NCI-H345 treated with DMSO at 0.1 percent for 48 hours (cell line): ENCODE results near the gene TMEM43.

Experiments used
- DNase-seq: peaks from one replicate; lab custom pipeline; 2025; ENCODE audit not compliant: unreplicated experiment; lab: John Stamatoyannopoulos, UW

TMEM43 gene

DNA sequence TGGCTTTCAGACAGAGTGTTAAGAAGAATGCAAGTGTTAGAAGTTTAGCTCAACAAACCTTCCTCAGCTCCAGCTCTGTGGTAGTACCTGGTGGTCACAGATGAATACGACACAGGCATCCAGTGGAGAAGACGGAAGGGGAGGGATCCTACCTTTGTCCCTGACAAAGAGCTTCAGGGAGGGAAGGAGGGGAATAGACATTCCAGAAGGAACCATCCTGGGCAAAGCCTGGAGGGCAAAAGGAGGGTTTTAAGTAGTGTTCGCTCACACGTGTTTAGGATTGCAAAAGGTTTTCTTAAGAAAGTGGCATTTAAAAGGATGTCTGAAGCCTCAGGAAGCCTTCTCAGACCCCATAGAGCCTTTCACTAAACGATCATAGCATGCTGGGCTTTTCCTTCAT lies 3.0 kb upstream of the TMEM43 start:
- DNase-seq = no peak

DNA sequence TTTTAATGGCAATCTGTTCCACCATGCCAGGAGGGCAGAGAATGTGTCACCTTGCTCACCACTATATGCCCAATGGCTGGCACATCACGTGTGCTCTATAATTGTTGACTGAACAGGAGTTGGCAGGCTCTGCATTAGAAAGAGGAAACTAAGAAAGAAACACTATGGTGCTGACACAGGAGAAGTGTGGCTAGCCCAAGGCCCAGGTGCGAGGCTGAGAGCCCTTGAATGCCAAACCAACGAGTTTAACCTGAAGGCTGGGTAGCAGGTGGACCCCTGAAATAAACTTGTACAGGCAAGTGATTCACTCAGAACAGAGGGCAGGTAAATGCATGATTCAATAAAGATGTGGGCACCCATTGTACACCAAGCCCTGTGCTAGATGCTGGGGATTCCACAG lies 2.6 kb upstream of the TMEM43 start:
- no peak for DNase-seq

DNA sequence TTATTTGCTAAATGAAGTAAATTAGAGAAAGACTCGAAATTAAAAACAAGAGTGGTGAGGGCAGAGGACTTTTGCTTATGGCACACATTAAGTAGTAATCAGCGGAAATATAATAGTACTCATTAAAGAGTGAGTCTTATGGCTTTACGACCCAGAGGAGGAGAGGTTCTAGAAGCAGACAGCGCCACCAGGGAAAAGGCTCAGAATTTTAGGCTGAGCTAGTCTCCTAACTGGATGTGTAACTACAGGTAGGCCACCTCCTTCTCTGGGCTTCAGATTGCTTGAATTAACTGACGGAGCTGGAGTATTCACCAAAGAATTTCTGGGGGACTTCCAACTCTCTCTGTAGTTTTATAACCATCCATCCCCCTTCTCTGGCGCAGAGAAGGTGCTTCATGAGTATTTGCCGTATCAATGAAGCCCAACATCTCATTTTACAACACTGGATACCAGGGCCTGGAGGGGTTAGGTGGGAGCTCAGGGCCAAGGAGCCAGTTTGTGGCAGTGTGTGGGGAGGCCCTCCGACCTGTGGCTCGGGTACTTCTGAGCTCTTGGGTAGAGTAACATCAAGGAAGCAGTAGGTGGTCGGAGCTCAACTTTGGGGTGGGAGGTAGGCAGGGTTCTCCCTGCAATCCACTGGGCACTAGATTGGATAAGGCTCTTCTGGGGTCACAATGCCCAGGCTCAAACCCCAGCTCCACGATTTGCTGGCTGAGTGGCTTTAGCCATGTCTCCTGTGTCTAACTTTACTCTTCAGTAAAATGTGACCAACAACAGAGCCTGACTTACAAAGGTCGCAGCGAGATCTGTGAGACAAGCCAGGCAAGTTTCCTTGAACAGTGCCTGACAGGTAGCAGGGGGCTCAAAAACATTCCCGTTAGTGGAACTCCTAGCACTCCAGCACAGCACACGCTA lies 1.3 kb upstream of the TMEM43 start:
- no peak for DNase-seq

DNA sequence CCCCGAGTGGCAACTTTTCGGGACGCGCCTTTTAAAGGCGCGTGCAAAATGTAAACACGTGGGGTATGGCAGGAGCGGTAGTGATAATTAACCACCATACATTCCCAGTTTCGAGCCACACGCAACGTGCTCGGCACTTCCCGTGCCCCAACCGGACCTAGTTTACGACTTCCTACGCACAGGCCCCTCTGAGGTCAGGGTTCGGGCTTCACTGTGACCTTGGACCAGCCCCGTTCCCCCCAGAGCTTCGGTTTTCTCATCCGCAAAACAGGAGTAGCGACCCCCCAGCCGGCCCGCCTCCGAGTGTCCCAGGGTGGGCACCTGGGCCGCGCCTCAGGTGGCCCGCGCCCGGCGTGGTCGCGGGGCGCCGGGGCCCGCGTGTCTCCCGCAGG lies 633 bp upstream of the TMEM43 start:
- DNase-seq = no peak

DNA sequence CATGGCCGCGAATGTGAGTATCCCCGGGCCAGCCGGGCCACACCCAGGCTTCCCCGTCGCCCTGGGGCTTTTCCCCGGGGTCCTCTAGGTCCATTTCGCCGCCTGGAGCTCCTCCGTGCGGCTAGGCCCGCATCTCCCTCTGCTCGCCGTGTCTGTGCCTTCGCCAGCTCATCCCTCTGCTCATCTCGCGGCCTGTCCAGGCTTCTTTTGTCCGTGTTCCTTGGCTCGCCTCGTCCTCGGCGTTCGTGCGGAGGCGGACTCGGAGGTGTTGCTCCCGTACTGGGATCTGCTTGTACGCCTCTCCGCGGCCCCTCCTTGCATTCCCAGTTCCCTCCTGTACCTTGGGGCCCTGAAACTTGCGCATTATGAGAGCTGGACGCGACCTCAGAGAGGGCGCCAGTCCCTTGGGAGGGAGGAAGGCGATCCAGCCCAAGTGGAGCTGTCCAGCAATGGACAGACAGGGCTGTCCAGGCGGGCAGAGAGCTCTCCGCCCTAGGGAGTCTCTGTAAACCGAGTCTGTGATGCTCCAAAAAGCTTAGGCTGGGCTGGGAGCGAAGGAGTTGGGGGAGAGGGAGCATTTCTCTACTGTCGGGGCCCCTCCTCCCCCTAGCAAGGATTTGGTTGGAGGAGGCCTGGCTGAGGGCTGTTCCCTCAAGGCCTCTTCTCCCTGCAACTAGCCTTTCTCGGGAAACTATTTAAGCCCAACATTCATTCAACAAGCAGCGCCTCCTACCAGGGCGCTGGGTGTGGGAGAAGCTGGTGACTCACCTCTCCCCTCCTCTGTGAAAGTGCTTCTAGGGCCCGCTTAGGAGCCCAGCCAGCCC lies 553 bp downstream of the TMEM43 start:
- DNase-seq = no peak

DNA sequence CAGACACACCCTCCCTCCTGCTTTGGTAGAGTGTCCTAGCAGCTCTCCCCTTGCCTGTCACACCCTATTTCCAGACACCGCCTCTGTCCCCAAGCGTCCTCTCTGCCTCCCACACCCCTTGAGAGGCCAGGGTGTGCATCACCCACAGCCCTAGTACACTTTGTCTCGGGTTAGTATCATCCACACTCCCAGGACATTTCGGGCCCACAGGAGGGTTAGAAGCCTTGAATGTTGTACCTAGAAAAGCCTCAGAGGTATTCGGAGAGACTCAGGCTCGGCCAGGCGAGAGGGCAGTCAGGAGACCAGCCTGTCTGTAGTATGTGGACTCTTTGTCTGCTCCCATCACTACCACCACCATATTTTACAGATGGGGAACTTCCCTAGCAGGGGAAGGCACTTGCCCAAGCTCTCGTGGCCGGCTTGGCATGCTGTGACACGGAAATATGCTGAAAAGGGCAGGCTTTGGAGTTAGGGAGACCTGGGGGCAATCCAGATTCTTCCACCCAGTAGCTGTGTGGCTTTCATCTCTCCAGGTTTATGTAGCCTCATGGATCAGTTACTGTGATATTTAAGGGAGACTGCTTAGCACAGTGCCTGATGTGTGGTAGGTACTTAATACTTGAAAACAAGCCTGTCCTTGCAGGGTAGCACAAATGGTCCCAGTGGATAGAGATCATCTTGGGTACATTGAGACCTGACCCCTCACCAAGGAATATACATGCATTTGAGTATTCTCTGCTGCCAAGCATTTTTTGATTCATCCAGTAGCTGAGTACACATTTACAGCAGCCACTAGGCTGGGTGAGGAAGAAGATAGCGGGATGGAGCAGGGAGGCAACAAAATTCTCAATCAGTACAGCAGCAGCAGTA lies 1.4 kb downstream of the TMEM43 start:
- no peak for DNase-seq

DNA sequence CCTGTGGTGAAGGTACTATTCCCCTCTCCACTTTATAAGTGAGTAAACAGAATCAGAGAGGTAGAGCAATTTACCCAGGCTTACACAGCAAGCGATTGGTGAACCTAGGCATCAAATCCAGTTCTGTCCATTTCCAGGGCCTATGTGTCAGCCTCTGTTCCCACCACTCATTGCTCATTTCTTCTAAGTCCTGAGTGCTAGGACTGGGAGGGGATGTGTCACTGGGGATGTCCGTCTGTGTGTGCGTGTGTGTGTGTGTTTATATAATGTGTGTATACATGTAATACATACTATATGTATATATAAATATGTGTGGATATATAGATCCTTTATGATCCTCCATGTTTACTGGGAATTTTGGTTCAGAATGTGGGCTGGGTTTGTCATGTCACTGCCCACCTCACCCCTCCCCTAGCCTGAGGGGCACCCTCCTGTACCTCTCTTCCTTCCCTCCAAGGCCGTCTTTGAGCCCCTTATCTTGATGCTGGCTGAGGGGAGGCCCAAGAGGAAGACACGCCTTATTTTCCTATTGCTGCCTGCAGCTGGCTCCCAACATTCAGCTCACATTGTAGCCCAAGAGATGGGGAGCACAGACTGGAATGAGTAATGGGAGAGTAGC lies 2.1 kb downstream of the TMEM43 start:
- no peak for DNase-seq

DNA sequence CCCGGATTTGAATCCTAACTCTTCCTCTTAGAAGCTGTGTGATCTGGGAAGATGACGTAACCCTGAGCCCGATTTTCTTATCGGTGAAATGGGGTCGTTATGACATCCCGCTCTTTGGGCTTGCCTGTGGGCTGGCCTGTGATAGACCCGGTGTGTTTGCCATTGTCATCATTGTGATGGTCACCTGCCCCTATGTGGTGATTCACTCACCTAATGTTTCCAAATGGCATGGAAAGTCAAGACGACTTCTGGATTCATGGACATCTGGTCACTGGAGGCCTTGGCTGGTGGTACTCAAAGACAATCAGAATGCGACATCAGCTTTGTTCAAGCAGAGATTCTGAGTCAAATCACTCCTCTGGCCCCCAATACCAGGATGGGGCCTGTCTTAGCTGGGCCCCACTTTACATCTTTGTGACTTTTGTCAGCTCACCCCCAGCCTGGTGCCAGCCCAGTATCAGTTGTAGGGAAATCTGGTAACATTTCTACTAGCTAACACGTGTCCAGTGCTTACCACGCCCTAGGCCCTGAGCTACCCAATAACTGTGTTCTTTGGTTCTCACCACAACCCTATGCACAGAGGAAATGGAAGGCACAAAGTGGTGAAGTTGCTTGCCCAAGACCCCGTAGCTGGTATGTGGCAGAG lies 2.8 kb downstream of the TMEM43 start:
- no peak for DNase-seq

DNA sequence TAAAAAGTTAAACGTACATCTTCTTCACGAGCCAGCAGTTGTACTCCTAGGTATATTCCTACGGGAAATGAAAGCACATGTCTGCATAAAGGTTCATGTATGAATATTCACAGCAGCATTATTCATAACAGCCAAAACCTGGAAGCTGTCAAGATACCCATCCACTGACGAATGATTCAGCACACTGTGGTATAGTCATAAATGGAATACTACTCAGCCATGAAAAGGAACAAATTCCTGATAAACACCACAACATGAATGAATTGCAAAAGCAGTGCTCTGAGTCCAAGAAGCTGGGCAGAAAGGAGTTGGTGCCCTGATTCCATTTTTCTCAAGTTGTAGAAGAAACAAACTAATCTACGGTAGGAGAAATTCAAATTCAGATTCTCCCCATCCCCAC lies 3.9 kb downstream of the TMEM43 start:
- no peak for DNase-seq

DNA sequence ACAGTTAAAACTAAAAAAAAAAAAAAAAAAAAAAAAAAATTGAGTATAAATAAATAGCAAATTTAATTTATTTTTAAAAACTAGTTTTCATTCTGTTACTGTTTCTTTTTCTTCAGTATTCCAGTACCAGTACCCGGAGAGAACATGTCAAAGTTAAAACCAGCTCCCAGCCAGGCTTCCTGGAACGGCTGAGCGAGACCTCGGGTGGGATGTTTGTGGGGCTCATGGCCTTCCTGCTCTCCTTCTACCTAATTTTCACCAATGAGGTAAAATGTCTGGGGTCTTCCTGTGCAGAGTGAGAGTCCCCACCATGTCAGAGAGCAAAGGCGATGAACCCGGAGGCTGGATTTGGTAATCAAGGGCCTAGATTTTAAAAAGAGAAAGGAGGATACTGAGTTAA lies 4.4 kb downstream of the TMEM43 start:
- no peak for DNase-seq

DNA sequence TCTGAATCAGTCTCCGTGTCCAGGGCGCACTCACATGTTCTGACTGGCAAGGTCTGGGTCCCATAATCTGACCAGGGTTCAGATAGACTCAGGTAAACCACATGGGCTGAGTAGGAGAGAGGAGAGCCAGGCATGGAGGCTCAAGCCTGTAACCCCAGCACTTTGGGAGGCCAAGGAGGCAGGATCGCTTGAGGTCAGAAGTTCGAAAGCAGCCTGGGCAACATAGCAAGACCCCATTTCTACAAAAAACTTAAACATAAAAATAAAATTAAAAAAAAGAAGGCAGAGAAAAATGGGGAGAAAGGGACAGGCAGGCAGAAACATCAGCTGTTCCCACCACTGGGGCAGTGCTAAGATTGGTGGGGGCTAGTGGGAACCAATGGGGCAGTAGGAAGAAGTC lies 5.4 kb downstream of the TMEM43 start:
- DNase-seq = no peak

DNA sequence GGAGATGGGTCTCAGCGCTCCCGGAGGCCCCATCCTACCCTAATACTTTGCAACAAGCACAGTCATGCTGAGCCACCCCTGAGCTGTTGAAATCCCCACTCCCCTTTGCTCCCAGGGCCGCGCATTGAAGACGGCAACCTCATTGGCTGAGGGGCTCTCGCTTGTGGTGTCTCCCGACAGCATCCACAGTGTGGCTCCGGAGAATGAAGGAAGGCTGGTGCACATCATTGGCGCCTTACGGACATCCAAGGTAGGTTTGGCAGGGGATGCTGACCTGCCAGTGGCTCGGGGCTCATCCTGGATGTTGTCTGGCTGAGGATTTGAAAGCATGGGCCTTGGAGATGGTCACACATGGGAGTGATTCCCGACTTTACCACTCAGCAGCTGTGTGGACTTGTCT lies 5.9 kb downstream of the TMEM43 start:
- no peak for DNase-seq

DNA sequence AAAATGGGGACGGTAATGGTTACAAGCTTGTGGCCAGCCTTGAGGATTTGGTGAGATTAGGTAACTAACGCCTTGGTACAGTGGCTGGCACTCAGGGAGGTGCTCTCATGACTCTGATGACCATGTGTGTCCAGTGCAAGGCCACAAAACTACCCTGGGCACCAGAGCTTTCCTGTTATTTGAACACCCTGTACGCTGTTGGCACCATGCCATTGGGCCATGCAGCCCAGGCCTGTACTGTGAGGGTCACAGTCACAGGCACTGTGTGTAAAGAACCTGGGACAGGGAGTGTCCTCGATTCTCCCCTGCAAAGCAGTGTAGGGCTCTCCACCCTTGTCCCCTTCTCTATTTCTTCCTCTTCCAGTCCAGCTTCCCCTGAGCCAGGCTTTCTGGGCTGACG lies 6.3 kb downstream of the TMEM43 start:
- DNase-seq = no peak

DNA sequence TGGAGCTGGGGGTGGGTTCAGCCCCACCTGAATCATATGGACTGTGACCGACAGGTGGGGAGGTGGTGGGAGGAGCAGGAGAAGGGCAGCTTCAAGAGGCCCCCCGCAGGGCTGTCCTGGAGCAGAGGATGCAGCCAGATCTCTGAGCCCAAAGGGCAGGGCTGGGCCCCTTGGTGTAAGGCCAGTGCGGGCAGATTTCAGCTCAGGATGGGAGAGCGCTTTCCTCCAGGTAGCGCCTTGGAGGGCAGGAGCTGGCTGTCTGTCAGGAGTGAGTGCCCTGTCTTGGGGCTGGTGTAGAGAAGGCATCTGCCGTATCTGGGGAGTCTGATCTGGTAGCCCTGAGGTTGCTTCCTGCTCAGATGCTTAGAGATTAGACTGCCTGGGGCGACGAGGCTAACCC lies 7.3 kb downstream of the TMEM43 start:
- DNase-seq = no peak

DNA sequence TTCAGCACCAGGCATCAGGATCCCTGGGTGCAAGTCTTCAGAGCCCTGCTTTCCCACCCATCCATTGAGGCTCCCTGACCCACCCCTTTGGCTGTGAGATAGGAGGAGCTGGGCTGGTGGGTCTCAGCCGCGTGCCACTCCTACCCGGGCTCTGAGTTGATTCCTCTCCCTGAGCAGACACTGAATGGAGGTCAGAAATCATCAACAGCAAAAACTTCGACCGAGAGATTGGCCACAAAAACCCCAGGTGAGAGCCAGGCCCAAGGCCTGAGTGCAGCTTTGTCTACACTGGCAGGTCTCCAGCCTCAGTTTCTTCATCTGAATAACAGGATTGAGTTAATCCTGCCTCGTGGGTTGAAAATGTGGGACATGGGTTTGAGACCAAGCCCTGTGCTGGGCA lies 7.8 kb downstream of the TMEM43 start:
- DNase-seq = no peak

DNA sequence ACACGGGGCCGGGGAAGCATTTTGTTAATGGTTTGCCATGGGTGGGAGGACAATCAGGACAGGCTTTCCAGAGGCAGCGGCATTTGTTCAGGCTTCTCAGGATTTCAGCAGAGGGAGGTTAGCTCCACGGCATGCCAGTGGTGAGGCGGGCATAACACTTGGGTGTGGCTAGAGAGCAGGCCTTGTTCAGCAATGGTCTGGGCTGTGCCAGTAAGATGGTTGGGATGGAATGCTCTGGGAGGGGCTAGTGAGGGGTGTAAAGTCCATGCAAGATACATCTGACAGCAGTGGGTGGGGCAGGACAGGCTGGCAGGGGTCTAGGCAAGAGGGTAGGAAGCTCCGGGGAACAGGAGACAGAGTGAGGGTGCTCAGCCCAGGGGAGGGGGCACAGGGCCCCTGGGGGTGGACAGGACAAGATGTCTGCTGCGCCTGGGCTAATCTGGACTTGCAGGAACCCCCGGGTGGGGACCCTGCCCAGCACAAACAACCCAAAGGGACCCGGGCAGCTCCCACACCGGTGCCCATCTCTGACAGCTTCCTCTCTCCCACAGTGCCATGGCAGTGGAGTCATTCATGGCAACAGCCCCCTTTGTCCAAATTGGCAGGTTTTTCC lies 8.4 kb downstream of the TMEM43 start:
- DNase-seq = no peak

DNA sequence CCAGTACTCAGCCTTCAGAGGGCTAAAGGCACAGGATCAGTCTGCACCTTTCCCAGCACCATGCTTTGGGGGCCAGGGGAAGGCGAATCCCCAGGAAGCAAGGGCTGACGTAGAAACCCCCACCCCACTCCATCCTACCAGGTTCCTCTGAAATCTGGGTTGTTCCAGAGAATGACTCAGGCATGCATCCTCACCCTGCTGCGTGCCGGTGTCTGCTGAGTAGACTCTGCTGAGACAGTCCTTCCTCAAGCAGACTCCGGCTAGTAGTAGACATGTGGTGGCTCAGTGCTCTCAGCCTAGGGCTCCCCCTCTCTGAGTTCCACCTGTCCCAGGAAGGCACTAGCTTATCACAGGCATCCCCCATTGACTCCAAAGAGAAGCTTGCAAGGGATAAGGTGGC lies 9.0 kb downstream of the TMEM43 start:
- DNase-seq = no peak

DNA sequence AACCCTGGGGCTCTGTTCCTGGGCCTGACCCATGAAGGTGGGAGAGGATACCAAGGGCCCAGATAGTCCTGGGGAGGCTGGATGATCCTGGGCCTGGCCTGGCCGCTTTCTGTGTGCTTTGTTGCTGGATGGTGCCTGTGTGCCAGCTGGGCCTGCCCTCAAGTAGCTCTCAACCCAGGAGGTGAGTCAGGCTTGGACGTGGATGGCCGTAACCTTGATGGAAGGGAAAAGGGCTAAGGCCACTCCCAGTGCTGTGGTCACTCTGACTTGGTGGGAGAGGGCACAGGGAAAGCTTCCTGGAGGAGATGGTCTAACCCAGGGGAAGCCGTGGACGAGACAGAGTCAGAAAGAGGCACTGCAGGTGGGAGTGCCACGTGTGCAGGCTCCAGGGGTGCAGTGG lies 9.4 kb downstream of the TMEM43 start:
- DNase-seq = no peak

DNA sequence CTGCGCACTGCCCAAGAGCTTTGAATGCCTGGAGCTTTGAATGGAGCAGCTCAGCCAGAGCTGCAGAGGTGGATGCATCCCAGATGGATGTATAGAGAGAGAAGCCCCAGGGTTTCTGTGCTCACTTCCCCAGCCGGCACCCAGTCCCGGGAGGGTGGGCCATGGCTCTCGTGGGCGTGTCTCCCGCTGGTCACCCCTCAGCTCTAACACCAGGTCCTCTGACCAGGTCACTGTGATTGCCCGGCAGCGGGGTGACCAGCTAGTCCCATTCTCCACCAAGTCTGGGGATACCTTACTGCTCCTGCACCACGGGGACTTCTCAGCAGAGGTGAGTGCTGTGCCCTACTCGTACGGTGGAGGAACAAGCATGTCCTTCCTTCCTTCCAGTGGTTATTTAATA lies 10.7 kb downstream of the TMEM43 start:
- DNase-seq = no peak

DNA sequence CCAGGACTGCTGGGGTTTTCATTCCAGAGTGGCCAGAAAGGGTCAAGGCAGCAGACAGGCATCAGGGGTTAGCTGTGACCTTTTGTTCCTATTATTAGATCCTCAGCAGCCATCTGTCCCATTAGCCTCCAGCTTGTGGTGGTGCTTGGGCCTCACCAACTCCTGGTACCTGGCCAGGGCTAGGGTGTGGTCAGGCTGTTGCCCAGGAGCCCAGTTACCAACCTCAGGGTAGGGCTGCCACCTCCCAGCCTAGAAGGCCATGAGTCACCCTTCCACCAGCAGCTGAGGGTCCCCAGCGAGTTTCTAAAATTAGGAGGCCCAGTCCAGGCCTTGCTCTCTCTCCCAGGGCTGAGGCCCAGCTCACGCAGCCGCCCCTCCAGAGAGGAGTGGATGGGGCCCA lies 12.2 kb downstream of the TMEM43 start:
- DNase-seq = no peak
